ENCODE data around the gene SUZ12.
"Not testable (repeated sequence)": the region's sequence is repeated elsewhere in the genome, so short reads cannot be mapped to it uniquely, and the experiment has no call there.

Gene SUZ12

DNA sequence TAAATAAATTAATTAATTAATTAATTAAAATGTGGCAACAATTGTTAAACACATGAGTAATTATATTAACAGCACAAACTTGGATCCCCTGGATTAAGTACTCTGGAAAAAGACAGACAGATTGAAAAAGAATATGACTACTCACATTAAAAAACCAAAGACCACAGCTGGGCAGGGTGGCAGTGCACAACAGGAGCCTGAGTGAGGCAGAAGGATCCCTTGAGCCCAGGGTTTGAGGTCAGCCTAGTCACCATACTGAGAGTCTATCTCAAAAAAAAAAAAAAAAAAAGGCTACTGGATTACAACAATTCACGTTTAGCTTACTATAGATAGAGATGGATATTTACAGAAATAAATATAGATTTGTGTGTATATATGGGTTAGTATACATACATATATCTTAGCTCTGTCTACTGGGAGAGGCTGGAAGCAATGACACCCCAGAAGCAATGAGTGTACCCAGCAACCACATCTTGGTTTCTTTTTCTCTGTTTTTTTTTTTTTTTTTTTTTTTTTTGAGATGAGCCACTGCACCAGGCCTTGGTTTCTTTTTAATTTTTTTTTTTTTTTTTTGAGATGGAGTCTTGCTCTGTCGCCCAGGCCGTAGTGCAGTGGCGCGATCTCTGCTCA is 10.6 kb upstream of the SUZ12 start:
- DNase-seq (ENCODE audit: insufficient read length, low spot score) (no peak), FAIRE-seq (no peak)
- TF ChIP-seq, protein P1, sequence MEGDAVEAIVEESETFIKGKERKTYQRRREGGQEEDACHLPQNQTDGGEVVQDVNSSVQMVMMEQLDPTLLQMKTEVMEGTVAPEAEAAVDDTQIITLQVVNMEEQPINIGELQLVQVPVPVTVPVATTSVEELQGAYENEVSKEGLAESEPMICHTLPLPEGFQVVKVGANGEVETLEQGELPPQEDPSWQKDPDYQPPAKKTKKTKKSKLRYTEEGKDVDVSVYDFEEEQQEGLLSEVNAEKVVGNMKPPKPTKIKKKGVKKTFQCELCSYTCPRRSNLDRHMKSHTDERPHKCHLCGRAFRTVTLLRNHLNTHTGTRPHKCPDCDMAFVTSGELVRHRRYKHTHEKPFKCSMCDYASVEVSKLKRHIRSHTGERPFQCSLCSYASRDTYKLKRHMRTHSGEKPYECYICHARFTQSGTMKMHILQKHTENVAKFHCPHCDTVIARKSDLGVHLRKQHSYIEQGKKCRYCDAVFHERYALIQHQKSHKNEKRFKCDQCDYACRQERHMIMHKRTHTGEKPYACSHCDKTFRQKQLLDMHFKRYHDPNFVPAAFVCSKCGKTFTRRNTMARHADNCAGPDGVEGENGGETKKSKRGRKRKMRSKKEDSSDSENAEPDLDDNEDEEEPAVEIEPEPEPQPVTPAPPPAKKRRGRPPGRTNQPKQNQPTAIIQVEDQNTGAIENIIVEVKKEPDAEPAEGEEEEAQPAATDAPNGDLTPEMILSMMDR (IDR thresholded peaks at IDR 0.05; ENCODE audit: insufficient read depth, missing control alignments): no peak

DNA sequence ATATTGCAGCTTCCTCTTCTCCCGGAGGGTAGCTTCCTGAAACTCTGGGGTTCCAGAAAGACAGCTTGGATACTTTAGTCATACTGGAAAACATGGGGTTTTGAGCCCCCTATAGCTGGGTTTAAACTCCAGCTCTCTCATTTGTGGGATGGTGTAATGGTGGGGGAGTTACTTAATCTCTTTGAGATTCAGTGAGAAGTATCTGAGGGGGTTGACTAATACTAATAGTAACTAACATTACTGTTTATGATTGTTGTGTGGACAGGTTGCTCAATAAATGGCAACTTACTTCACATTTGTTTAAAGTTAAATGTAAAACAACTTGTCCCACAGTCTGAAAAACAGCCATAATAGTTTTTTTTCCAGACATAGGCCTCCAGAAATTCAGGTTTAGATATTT is 5.1 kb upstream of the SUZ12 start:
- TF ChIP-seq, protein P1 (IDR thresholded peaks at IDR 0.05; ENCODE audit: insufficient read depth, missing control alignments): no peak
- no peak for DNase-seq (ENCODE audit: insufficient read length, low spot score)
- no peak for FAIRE-seq

DNA sequence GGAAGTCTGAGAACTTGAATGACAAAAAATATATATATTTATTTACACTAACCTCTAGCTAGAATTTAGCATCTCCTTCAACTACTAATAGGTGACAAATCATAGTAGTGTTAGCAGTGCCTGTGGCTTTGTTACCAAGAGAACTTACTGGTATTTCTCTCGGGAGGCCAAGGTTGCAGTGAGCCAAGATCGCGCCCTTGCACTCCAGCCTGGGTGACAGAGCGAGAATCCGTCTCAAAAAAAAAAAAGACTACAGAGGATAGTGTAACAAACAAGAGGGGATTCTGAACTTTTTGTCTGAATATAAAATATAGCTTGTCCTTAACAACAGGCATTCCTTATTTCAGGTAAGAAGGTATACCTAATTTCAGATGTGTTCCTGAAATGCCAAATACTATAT is 1.3 kb upstream of the SUZ12 start:
- FAIRE-seq (no peak), DNase-seq (ENCODE audit: insufficient read length, low spot score) (no peak)
- TF ChIP-seq, protein P1 (IDR thresholded peaks at IDR 0.05; ENCODE audit: insufficient read depth, missing control alignments): no peak

- not testable (repeated sequence) for DNase-seq (ENCODE audit: insufficient read length, low spot score)
- peak; percentile 82 for FAIRE-seq
Measured at GRCh38 chr17:31937926-31938641, 1.3 kb downstream of the SUZ12 start.

- DNase-seq (ENCODE audit: insufficient read length, low spot score); FAIRE-seq: not testable (repeated sequence)
Measured at GRCh38 chr17:31941916-31942315, 5.1 kb downstream of the SUZ12 start.

DNA sequence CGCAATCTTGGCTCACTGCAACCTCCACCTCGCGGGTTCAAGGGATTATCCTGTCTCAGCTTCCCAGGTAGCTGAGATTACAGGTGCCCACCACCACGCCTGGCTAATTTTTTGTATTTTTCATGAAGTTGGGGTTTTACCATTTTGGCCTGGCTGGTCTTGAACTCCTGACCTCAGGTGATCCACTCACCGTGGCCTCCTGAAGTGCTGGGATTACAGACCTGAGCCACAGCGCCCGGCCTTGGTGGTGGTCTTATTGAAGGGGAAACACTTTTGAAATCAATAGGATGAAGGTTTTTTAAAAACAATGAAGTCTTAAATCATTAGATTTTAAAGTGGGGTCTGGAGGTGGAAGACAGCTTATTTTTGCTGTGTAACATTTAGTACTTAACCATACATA is 5.6 kb downstream of the SUZ12 start:
- not testable (repeated sequence) for FAIRE-seq; DNase-seq (ENCODE audit: insufficient read length, low spot score)

GRCh38 chr17:31951953-31952352 is 15.1 kb downstream of the SUZ12 start:
- not testable (repeated sequence) for DNase-seq (ENCODE audit: insufficient read length, low spot score); FAIRE-seq

DNA sequence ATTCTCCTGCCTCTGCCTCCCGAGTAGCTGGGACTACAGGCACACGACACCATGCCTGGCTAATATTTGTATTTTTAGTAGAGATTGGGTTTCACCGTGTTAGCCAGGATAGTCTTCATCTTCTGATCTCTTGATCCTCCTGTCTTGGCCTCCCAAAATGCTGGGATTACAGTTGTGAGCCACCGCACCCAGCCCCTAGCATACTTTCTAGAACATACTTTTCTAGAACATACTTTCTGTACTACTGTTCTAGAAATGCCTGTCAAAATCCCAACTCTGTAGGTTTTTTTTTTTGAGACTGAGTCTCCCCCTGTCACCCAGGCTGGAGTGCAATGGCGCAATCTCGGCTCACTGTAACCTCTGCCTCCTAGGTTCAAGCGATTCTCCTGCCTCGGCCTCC is 27.3 kb downstream of the SUZ12 start:
- not testable (repeated sequence) for FAIRE-seq; DNase-seq (ENCODE audit: insufficient read length, low spot score)

DNA sequence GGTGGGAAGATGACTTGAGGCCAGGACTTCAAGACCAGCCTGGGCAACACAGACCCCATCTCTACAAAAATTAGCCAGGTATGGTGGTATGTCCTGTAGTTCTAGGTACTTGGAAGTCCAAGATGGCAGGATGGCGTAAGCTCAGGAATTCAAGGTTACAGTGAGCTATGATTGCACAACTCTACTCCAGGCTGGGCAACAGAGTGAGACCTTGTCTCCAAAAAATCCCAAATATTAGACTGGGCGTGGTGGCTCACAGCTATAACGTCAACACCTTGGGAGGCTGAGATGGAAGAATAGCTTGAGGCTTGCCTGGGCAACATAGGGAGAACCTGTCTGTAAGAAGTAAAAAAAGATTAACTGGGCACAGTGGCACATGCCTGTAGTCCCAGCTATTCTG is 30.8 kb downstream of the SUZ12 start:
- FAIRE-seq (no peak), DNase-seq (ENCODE audit: insufficient read length, low spot score) (no peak)
- TF ChIP-seq, protein P1 (IDR thresholded peaks at IDR 0.05; ENCODE audit: insufficient read depth, missing control alignments): no peak

- DNase-seq (ENCODE audit: insufficient read length, low spot score); FAIRE-seq: not testable (repeated sequence)
Measured at GRCh38 chr17:31970416-31970815, 33.6 kb downstream of the SUZ12 start.

GRCh38 chr17:31974269-31975071 is 37.7 kb downstream of the SUZ12 start:
- FAIRE-seq; DNase-seq (ENCODE audit: insufficient read length, low spot score): not testable (repeated sequence)

DNA sequence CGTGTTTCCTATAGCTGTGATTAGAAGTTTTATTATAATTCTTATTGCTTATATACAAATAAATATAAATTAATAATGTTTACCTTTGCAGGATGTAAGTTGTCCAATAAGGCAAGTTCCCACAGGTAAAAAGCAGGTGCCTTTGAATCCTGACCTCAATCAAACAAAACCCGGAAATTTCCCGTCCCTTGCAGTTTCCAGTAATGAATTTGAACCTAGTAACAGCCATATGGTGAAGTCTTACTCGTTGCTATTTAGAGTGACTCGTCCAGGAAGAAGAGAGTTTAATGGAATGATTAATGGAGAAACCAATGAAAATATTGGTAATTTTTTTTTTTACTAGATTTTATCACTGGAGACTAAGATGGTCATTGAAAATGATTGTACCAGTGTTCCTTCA is 38.6 kb downstream of the SUZ12 start:
- DNase-seq (ENCODE audit: insufficient read length, low spot score); FAIRE-seq: not testable (repeated sequence)

- not testable (repeated sequence) for DNase-seq (ENCODE audit: insufficient read length, low spot score); FAIRE-seq
Measured at GRCh38 chr17:31991821-31992220, 55.0 kb downstream of the SUZ12 start.
